ENCODE results near the gene NME7. TPM values are rescaled to one million over a fixed set of nuclear protein-coding genes. Genes with fewer than 3 reads are reported as not detected.
A peak's percentile ranks its signal among the peaks of the same experiment; 100 is the strongest.
"Not testable (repeated sequence)": the region's sequence is repeated elsewhere in the genome, so short reads cannot be mapped to it uniquely, and the experiment has no call there.

The NME7 gene
- total RNA-seq, 1 experiment from 2014 or later = 21.8 TPM

DNA sequence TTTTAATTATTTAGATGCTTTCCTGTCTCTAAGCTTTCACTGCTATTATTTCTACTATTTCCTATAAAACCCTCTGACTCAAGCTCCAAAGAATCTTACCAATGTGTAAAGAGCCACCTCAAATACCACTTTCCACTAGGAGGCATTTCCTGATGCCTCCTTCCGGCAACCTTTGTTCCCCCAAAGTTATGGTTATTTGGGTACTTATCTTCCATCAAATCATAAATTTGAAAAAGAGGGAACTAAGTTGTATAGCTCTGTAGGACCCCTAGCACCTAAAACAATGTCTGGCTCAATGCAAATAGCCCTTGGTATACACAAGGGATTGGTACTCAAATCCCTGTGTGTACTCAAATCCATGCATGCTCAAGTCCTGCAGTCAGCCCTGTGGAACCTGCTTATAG is 79.6 kb downstream of the NME7 start:
- H3K27ac ChIP-seq (ENCODE audit: low read depth, low read length) = peak overlapping the region; percentile 8; the same call in 1 of the 2 replicates
- intact Hi-C loops (cut with micrococcal nuclease) = no loop called here

DNA sequence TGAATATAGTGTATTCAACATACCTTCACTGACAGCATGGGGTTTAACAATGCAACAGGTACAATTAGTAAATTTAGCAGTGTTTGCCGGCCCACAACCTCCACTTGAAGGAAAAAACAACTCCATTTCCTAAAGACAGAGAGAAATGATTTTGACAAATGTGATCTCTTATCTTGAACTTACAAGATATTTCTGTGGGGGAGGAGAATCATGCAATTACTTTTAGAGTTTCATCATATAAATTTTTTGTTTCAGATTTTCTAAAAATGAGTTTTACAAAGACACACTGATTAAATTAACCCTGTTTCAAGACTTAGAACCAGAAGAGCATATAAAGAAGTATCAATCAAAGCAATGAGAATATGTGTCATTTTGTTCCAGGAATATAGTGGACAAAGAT is 80.3 kb downstream of the NME7 start:
- Histone ChIP-seq H3K4me3 (replicated peaks in 1 of 2; ENCODE audit: low read depth in 1 of 2, low read length in 2 of 2) (no peak overlapping the region), H3K27me3 (ENCODE audit: insufficient read depth, low read length) (no peaks in the 10 kb centered on the region), H3K9ac (ENCODE audit: low read length) (no peak overlapping the region), H3K9me3 (ENCODE audit: control insufficient read depth in 1 of 2, insufficient read depth in 1 of 2, low read depth in 1 of 2, low read length in 2 of 2) (no peaks in the 10 kb centered on the region), H2AFZ (ENCODE audit: low read depth, low read length, poor library complexity, severe bottlenecking) (no peak overlapping the region), H3K79me2 (ENCODE audit: insufficient read depth, low read length) (no peaks in the 10 kb centered on the region), H3K4me2 (ENCODE audit: low read length) (peak overlapping the region; percentile 7; the same call in 1 of the 2 replicates), H3K9me2 (ENCODE audit: insufficient read depth) (0 out of 2 replicates have a peak, but pooled peaks cover 6% of the 10 kb centered on the region), H3K27ac (ENCODE audit: low read depth, low read length) (no peak overlapping the region), H3K36me3 (ENCODE audit: control insufficient read depth in 1 of 2, insufficient read depth in 2 of 2, low read length in 2 of 2) (no peaks in the 10 kb centered on the region), H4K20me1 (ENCODE audit: insufficient read depth) (no peaks in the 10 kb centered on the region), H3K4me1 (ENCODE audit: control insufficient read depth in 1 of 2, insufficient read depth in 2 of 2, low read length in 2 of 2) (peaks cover 17 to 26% of the 10 kb centered on the region in 2 experiments)
- ChIA-PET RAD21 (ENCODE audit: low non-redundant PET in 1 of 2, low total read pairs in 2 of 2, uncharacterized antibody in 2 of 2, unreplicated experiment in 2 of 2) (no interaction called here), CTCF (no interaction called here), POLR2A (no interaction called here)
- no peak for DNase-seq (ENCODE audit: low read depth, low spot score)
- ATAC-seq = no peak
- TF ChIP-seq SRF (IDR thresholded peaks at IDR 0.05; ENCODE audit: low read depth) (no peak), ZFX (IDR thresholded peaks at IDR 0.05) (no peak), EZH2 (IDR thresholded peaks at IDR 0.05) (no peak), ELF1 (IDR thresholded peaks at IDR 0.05; ENCODE audit: borderline replicate concordance, low read depth) (no peak)
- TF ChIP-seq, protein P1, sequence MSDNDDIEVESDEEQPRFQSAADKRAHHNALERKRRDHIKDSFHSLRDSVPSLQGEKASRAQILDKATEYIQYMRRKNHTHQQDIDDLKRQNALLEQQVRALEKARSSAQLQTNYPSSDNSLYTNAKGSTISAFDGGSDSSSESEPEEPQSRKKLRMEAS (IDR thresholded peaks at IDR 0.05) = no peak
- BruUV-seq (replicated peaks) = no TSS peak
- intact Hi-C loops (cut with micrococcal nuclease) = no loop called here

More for the DNA sequence above, 79.6 kb downstream of the NME7 start:
- DNase-seq (ENCODE audit: low read depth, low spot score) (peak; percentile 28), ATAC-seq (peak; percentile 83)
- H3K27me3 ChIP-seq (ENCODE audit: insufficient read depth, low read length) = no peaks in the 10 kb centered on the region
- peaks cover 17 to 26% of the 10 kb centered on the region in 2 experiments for H3K4me1 ChIP-seq (ENCODE audit: control insufficient read depth in 1 of 2, insufficient read depth in 2 of 2, low read length in 2 of 2)
- no peaks in the 10 kb centered on the region for H3K9me3 ChIP-seq (ENCODE audit: control insufficient read depth in 1 of 2, insufficient read depth in 1 of 2, low read depth in 1 of 2, low read length in 2 of 2)
- peak; percentile 31; the same call in 1 of the 2 replicates for TF ChIP-seq SP1 (IDR thresholded peaks at IDR 0.05; ENCODE audit: low read depth)
- no peak; the same call in 1 of the 2 replicates for TF ChIP-seq ELF1 (IDR thresholded peaks at IDR 0.05; ENCODE audit: borderline replicate concordance, low read depth)
- no peak for TF ChIP-seq TCF7L2 (IDR thresholded peaks at IDR 0.05; ENCODE audit: borderline replicate concordance, extremely low read depth, insufficient read depth, insufficient read length)
- peak; percentile 45; the same call in 1 of the 2 replicates for TF ChIP-seq FOSL1 (IDR thresholded peaks at IDR 0.05; ENCODE audit: low read depth)
- TF ChIP-seq, protein P1 (IDR thresholded peaks at IDR 0.05) = no peak
- TF ChIP-seq ZNF274 (IDR thresholded peaks at IDR 0.05; ENCODE audit: low read depth, low read length) = no peak
- TF ChIP-seq EZH2phosphoT487 (IDR thresholded peaks at IDR 0.05; ENCODE audit: borderline replicate concordance) = no peak
- 0 out of 2 replicates have a peak, but pooled peaks have one; percentile 25 for TF ChIP-seq CBX3 (IDR thresholded peaks at IDR 0.05; ENCODE audit: low read depth)
- no peak for TF ChIP-seq YY1 (IDR thresholded peaks at IDR 0.05; ENCODE audit: extremely low read depth, insufficient replicate concordance, low read depth, low read length)
- H3K9ac ChIP-seq (ENCODE audit: low read length) = no peak overlapping the region
- H3K79me2 ChIP-seq (ENCODE audit: insufficient read depth, low read length) = no peaks in the 10 kb centered on the region
- H2AFZ ChIP-seq (ENCODE audit: low read depth, low read length, poor library complexity, severe bottlenecking) = no peak overlapping the region
- RAD21 ChIA-PET (ENCODE audit: low non-redundant PET in 1 of 2, low total read pairs in 2 of 2, uncharacterized antibody in 2 of 2, unreplicated experiment in 2 of 2) = no interaction called here
- BruUV-seq (replicated peaks) = no TSS peak
- no peaks in the 10 kb centered on the region for H4K20me1 ChIP-seq (ENCODE audit: insufficient read depth)
- H3K4me2 ChIP-seq (ENCODE audit: low read length) = peak overlapping the region; percentile 63
- H3K36me3 ChIP-seq (ENCODE audit: control insufficient read depth in 1 of 2, insufficient read depth in 2 of 2, low read length in 2 of 2) = no peaks in the 10 kb centered on the region
- H3K4me3 ChIP-seq (replicated peaks in 1 of 2; ENCODE audit: low read depth in 1 of 2, low read length in 2 of 2) = 0 out of 4 replicates have a peak overlapping the region, but pooled peaks of 1 of the 2 experiments have one; percentile 14
- H3K9me2 ChIP-seq (ENCODE audit: insufficient read depth) = 0 out of 2 replicates have a peak, but pooled peaks cover 6% of the 10 kb centered on the region
- POLR2A ChIA-PET = no interaction called here
- CTCF ChIA-PET = no interaction called here

DNA sequence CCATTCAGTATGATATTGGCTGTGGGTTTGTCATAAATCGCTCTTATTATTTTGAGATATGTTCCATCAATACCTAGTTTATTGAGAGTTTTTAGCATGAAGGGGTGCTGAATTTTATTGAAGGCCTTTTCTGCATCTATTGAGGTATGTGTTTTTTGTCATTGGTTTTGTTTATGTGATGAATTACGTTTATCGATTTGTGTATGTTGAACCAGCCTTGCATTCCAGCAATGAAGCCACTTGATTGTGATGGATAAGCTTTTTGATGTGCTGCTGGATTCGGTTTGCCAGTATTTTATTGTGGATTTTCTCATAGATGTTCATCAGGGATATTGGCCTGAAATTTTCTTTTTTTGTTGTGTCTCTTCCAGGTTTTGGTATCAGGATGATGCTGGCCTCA is 86.0 kb downstream of the NME7 start:
- H3K4me3 ChIP-seq (replicated peaks in 1 of 2; ENCODE audit: low read depth in 1 of 2, low read length in 2 of 2); H3K36me3 ChIP-seq (ENCODE audit: control insufficient read depth in 1 of 2, insufficient read depth in 2 of 2, low read length in 2 of 2); POLR2A ChIA-PET; H3K9me3 ChIP-seq (ENCODE audit: control insufficient read depth in 1 of 2, insufficient read depth in 1 of 2, low read depth in 1 of 2, low read length in 2 of 2); H3K9me2 ChIP-seq (ENCODE audit: insufficient read depth); RAD21 ChIA-PET (ENCODE audit: low non-redundant PET in 1 of 2, low total read pairs in 2 of 2, uncharacterized antibody in 2 of 2, unreplicated experiment in 2 of 2); H4K20me1 ChIP-seq (ENCODE audit: insufficient read depth); H3K79me2 ChIP-seq (ENCODE audit: insufficient read depth, low read length); H3K4me1 ChIP-seq (ENCODE audit: control insufficient read depth in 1 of 2, insufficient read depth in 2 of 2, low read length in 2 of 2); DNase-seq (ENCODE audit: low read depth, low spot score); H3K9ac ChIP-seq (ENCODE audit: low read length); H3K4me2 ChIP-seq (ENCODE audit: low read length); ATAC-seq; CTCF ChIA-PET; BruUV-seq (replicated peaks); H2AFZ ChIP-seq (ENCODE audit: low read depth, low read length, poor library complexity, severe bottlenecking); H3K27me3 ChIP-seq (ENCODE audit: insufficient read depth, low read length); H3K27ac ChIP-seq (ENCODE audit: low read depth, low read length): not testable (repeated sequence)
- intact Hi-C loops (cut with micrococcal nuclease) = loop anchor here (5.0 kb wide), 1 partner anchor 39 kb away; no protein-coding TSS in a partner anchor
